ENCODE measurements around the gene BCKDHA. TPM values are rescaled to one million over a fixed set of nuclear protein-coding genes. Genes with fewer than 3 reads are reported as not detected.

The BCKDHA gene
- total RNA-seq, 1 experiment from 2014 or later: 33.6 TPM

DNA sequence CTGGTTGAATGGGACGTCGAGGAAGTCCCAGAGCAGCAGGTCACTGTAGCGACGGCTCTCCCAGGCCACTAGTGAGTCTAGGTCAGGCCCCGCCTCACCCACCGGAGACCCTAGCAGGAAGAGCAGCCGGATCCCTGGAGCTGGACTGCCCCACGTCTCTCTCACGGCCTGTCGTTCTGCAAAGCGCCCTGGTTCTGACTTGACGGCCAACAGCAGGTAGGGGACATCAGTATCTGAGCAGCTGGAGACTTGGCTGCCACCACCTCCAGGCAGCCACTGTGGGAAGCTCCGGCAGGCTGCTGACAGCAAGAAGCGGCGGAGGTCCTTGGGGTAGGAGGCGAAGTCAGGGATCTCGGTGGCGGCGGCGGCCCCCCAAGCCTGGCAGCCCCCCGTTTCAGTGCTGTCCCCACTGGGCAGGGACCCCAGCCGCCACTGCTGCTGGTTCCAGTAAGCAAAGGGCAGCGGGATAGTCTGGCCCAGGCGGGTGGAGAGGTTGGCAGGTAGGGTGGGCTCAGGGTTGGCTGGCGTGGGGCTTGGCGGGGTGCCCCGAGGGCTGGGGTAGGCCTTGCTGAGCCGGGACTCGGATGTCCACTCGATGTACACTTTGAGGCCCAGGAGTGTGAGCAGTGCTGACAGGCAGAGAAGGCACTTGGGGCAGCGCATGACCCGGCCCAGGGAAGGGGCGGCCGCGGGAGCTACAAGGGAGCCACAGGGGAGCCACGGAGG lies 28.7 kb downstream of the BCKDHA start:
- H3K4me1 Mint-ChIP-seq (ENCODE audit: insufficient read depth, unreplicated experiment): peaks cover 8% of the 10 kb centered on the region
- peaks cover 37% of the 10 kb centered on the region for H3K36me3 Mint-ChIP-seq (ENCODE audit: insufficient read depth, unreplicated experiment)
- H3K9me3 Mint-ChIP-seq (ENCODE audit: unreplicated experiment): no peaks in the 10 kb centered on the region
- POLR2A ChIA-PET: interaction anchor here (0.9 to 2.0 kb wide), 2 partner anchors 11 to 13 kb away, joined by 3 to 6 read pairs; partner anchors contain the start of gene DMAC2
- no peak overlapping the region for H3K4me3 Mint-ChIP-seq (ENCODE audit: unreplicated experiment)
- CTCF ChIA-PET: interaction anchor here (0.5 kb wide), 1 partner anchor 47 kb away, joined by 3 read pairs; no protein-coding TSS in a partner anchor
- intact Hi-C loops (cut with micrococcal nuclease): no loop called here
- no peaks in the 10 kb centered on the region for H3K27me3 Mint-ChIP-seq (ENCODE audit: insufficient read depth, unreplicated experiment)
- H3K27ac Mint-ChIP-seq (ENCODE audit: low read depth, unreplicated experiment): peak overlapping the region; percentile 29
- TF ChIP-seq, protein P1, sequence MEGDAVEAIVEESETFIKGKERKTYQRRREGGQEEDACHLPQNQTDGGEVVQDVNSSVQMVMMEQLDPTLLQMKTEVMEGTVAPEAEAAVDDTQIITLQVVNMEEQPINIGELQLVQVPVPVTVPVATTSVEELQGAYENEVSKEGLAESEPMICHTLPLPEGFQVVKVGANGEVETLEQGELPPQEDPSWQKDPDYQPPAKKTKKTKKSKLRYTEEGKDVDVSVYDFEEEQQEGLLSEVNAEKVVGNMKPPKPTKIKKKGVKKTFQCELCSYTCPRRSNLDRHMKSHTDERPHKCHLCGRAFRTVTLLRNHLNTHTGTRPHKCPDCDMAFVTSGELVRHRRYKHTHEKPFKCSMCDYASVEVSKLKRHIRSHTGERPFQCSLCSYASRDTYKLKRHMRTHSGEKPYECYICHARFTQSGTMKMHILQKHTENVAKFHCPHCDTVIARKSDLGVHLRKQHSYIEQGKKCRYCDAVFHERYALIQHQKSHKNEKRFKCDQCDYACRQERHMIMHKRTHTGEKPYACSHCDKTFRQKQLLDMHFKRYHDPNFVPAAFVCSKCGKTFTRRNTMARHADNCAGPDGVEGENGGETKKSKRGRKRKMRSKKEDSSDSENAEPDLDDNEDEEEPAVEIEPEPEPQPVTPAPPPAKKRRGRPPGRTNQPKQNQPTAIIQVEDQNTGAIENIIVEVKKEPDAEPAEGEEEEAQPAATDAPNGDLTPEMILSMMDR (IDR thresholded peaks at IDR 0.05; ENCODE audit: unreplicated experiment): no peak
- no TSS peak for BruUV-seq (replicated peaks)
- no peak for DNase-seq (ENCODE audit: unreplicated experiment)

GRCh38 chr19:41426952-41427646 lies 29.5 kb downstream of the BCKDHA start, which contains the start of gene B3GNT8:
TSS of gene B3GNT8 (minus strand) at chr19:41427374. CDS start at chr19:41426778, 596 bp downstream.
- intact Hi-C loops (cut with micrococcal nuclease): no loop called here
- peak; percentile 47 for DNase-seq (ENCODE audit: unreplicated experiment)
- POLR2A ChIA-PET: interaction anchor here (0.9 to 2.0 kb wide), 2 partner anchors 10 to 12 kb away, joined by 3 to 6 read pairs; partner anchors contain the start of gene DMAC2
- BruUV-seq (replicated peaks): no TSS peak
- peak within 1 kb of the TSS; percentile 29 for H3K27ac Mint-ChIP-seq (ENCODE audit: low read depth, unreplicated experiment)
- peaks cover 8% of the 10 kb centered on the region for H3K4me1 Mint-ChIP-seq (ENCODE audit: insufficient read depth, unreplicated experiment)
- H3K36me3 Mint-ChIP-seq (ENCODE audit: insufficient read depth, unreplicated experiment): peaks cover 31% of the 10 kb centered on the region
- no peak within 1 kb of the TSS for H3K4me3 Mint-ChIP-seq (ENCODE audit: unreplicated experiment)
- H3K27me3 Mint-ChIP-seq (ENCODE audit: insufficient read depth, unreplicated experiment): no peaks in the 10 kb centered on the region
- CTCF ChIA-PET: no interaction called here
- TF ChIP-seq, protein P1 (IDR thresholded peaks at IDR 0.05; ENCODE audit: unreplicated experiment): no peak
- H3K9me3 Mint-ChIP-seq (ENCODE audit: unreplicated experiment): no peaks in the 10 kb centered on the region

GRCh38 chr19:41427647-41428480 lies 30.2 kb downstream of the BCKDHA start:
- no peaks in the 10 kb centered on the region for H3K27me3 Mint-ChIP-seq (ENCODE audit: insufficient read depth, unreplicated experiment)
- CTCF ChIA-PET: interaction anchor here (1.0 to 2.0 kb wide), 2 partner anchors 8 to 19 kb away, joined by 3 to 6 read pairs; no protein-coding TSS in a partner anchor
- TF ChIP-seq, protein P1 (IDR thresholded peaks at IDR 0.05; ENCODE audit: unreplicated experiment): no peak
- DNase-seq (ENCODE audit: unreplicated experiment): no peak
- intact Hi-C loops (cut with micrococcal nuclease): no loop called here
- H3K36me3 Mint-ChIP-seq (ENCODE audit: insufficient read depth, unreplicated experiment): peaks cover 38% of the 10 kb centered on the region
- no TSS peak for BruUV-seq (replicated peaks)
- H3K27ac Mint-ChIP-seq (ENCODE audit: low read depth, unreplicated experiment): no peak overlapping the region
- peaks cover 8% of the 10 kb centered on the region for H3K4me1 Mint-ChIP-seq (ENCODE audit: insufficient read depth, unreplicated experiment)
- POLR2A ChIA-PET: interaction anchor here (0.5 to 2.0 kb wide), 3 partner anchors 11 to 162 kb away, joined by 3 to 9 read pairs (median 6); partner anchors contain the start of gene DMAC2
- H3K9me3 Mint-ChIP-seq (ENCODE audit: unreplicated experiment): no peaks in the 10 kb centered on the region
- H3K4me3 Mint-ChIP-seq (ENCODE audit: unreplicated experiment): no peak overlapping the region
